GM18526 (cell line): ENCODE results near the gene NUP93.

Experiments used
- POLR2A ChIP-seq: IDR thresholded peaks from 3 replicates; pipeline ENCODE4 v1.6.1; 2011; ENCODE audit not compliant: insufficient read length; ENCODE audit errors: extremely low read depth

The NUP93 gene

DNA sequence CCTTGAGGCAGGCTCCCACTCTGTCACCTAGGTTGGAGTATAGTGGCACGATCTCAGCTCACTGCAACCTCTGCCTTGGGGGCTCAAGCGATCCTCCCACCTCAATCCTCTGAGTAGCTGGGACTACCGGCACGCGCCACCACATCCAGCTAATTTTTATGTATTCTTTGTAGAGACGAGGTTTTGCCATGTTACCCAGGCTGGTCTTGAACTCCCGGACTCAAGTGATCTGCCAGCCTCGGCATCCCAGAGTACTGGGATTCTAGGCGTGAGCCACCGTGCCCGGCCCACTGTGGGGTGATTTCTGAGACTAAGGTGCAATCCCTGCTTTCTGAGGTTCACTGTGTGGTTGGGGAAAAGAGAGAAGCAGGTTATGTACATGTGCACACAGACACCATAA is 123.0 kb downstream of the NUP93 start:
- TF ChIP-seq POLR2A, result no peak

GRCh38 chr16:56855201-56855600 is 125.3 kb downstream of the NUP93 start:
- TF ChIP-seq POLR2A, result no peak

DNA sequence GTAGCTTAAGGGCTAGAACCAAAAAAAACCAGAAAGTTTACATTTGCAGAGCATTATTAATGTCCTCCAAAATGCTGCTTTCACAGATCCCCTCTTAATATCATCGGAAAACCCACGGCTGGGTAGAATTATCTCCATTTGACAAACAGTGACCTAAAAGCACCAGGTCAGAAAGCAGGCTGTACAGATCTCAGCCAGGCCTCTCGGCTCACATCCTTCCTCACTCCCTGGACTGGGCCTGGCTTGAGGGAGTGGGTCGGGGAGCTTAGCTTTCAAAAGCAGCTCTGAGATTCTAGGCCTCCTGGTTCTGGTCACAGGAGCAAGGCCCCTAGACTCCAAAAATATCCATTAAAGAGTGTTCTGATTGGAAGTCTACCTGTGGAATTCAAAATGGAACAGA is 126.0 kb downstream of the NUP93 start:
- no peak for TF ChIP-seq POLR2A

GRCh38 chr16:56856876-56857447 is 127.0 kb downstream of the NUP93 start:
- TF ChIP-seq POLR2A, result no peak

- no peak for TF ChIP-seq POLR2A
These were observed 128.4 kb downstream of the NUP93 start for GRCh38 chr16:56858374-56858773.

- no peak for TF ChIP-seq POLR2A
These were observed 129.7 kb downstream of the NUP93 start for GRCh38 chr16:56859636-56860035.

GRCh38 chr16:56860226-56861020 is 130.5 kb downstream of the NUP93 start:
- no peak for TF ChIP-seq POLR2A

DNA sequence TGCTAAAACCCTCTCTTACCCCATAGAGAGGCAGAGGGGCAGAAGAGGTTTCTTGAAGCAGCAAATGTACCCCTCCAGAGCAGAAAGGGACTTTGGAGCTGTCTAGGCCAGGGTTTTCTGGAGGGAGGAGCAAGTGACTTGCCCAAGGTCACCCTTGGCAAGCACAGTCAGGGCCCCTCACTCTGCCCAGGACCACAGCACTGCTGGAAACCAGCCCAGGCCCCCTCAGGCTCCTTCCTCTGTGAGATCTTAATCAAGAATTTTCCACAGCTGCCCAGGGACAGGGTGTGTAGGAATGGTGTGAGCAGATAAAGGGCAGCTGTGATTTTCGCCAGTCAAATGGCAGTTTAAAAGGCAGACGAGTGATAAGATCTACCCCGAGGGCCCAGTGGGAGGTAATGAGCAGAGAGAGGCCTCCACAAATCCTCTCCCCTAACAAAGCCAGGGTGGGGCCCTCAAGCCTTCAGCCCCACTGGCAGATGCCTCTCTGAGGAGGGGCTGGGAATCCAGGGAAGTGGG is 131.2 kb downstream of the NUP93 start:
- no peak for TF ChIP-seq POLR2A

- no peak for TF ChIP-seq POLR2A
These were observed 131.8 kb downstream of the NUP93 start for GRCh38 chr16:56861756-56862155.

DNA sequence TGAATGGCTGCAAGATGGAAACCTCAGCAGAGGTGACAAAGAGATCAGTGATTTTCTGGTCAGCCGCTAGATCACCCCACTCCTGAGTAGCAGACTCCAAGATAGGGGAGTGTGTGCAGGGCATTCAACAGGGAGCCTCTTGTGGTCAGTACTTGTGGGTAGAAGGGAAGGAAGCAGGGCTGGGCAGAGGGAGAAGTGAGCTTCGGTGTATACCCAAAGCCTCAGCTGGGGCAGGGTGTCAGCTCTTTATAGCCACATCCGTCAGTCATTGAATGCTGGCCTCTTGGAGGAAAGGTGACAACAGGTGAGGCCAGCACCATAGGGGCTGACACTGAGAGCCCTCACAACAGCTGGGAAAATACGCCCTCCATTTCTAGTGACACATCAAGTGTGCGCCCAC is 132.8 kb downstream of the NUP93 start:
- TF ChIP-seq POLR2A, result no peak

DNA sequence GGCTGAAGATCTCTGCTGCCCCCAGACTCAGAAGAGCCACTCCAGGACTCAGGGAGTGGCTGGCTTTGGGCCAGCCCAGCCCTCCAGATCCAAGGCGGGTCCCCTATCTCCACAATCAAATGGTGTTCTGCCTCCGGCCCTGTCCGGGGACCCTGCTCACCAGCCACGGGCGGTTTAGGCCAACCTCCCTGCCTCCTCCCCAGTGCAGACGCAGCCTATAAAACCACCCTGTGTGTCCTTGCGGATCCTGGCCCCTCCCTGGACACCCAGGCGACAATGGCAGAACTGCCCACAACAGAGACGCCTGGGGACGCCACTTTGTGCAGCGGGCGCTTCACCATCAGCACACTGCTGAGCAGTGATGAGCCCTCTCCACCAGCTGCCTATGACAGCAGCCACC is 135.0 kb downstream of the NUP93 start, which contains the start of gene SLC12A3:
SLC12A3 (plus strand) TSS at position 248 of the 400 bp plus-strand sequence; CDS start at position 277, 29 bp downstream.
- no peak for TF ChIP-seq POLR2A

GRCh38 chr16:56865394-56866062 is 135.6 kb downstream of the NUP93 start:
- TF ChIP-seq POLR2A, result no peak

GRCh38 chr16:56866955-56867830 is 137.3 kb downstream of the NUP93 start:
- TF ChIP-seq POLR2A, result no peak

DNA sequence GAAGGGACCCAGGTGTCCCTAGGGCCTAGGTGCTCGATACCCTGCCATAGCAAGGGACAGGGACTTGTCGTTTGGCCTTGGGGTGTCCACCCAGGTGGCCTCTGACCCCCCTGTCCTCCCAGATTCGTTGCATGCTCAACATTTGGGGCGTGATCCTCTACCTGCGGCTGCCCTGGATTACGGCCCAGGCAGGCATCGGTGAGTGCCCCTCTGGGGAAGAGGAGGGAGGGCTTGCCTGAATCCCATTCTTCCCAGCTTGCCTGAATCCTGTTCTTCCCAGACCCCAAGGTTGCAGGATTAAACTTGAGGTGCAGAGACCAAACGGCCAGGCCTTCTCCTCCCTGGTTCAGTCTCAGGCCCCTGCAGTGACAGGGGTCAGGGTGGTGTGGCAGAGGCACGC is 138.2 kb downstream of the NUP93 start:
- TF ChIP-seq POLR2A, result no peak
